Osteoblast (primary cell): ENCODE measurements around the gene CXCL10. TPM values are rescaled to one million over a fixed set of nuclear protein-coding genes. Genes with fewer than 3 reads are reported as not detected.

Source experiments
- DNase-seq: peaks from one replicate; pipeline ENCODE4 v3.0.0; 2011; ENCODE audit warnings: low spot score, mixed read lengths; ENCODE audit not compliant: insufficient read length; ENCODE audit errors: missing footprints
- H2AFZ ChIP-seq: 2 replicates; pipeline ENCODE4 v1.6.0; 2011; ENCODE audit warnings: mild to moderate bottlenecking, low read length
- H3K27ac ChIP-seq: 2 replicates; pipeline ENCODE4 v1.5.1; 2011; ENCODE audit warnings: mild to moderate bottlenecking, low read depth, low read length, moderate library complexity
- H3K27me3 ChIP-seq: 2 replicates; pipeline ENCODE4 v1.6.0; 2012; ENCODE audit warnings: mild to moderate bottlenecking, control low read depth, inconsistent platforms, low read length, moderate library complexity; ENCODE audit not compliant: insufficient read depth
- H3K36me3 ChIP-seq: 2 replicates; pipeline ENCODE4 v1.5.1; 2011; ENCODE audit warnings: mild to moderate bottlenecking, low read length, control low read depth, moderate library complexity; ENCODE audit not compliant: insufficient read depth
- H3K4me1 ChIP-seq: 2 replicates; pipeline ENCODE4 v1.5.1; 2011; ENCODE audit warnings: mild to moderate bottlenecking, low read length, control low read depth, moderate library complexity; ENCODE audit not compliant: insufficient read depth
- H3K4me2 ChIP-seq: 2 replicates; pipeline ENCODE4 v1.6.0; 2011; ENCODE audit warnings: mild to moderate bottlenecking, low read length; ENCODE audit not compliant: insufficient read depth
- H3K4me3 ChIP-seq: fragments of 200-600 bp; sonication (generic); 3 replicates; pipeline ENCODE4 v1.5.1; 2012; ENCODE audit warnings: mild to moderate bottlenecking, low read length, inconsistent platforms; ENCODE audit not compliant: insufficient read depth
- H3K79me2 ChIP-seq: 2 replicates; pipeline ENCODE4 v1.6.0; 2012; ENCODE audit warnings: mild to moderate bottlenecking, low read length, control low read depth, inconsistent platforms; ENCODE audit not compliant: insufficient read depth
- H3K9me3 ChIP-seq: 2 replicates; pipeline ENCODE4 v1.5.1; 2011; ENCODE audit warnings: low read depth, low read length, control low read depth
- H4K20me1 ChIP-seq: 2 replicates; pipeline ENCODE4 v1.6.0; 2012; ENCODE audit warnings: mild to moderate bottlenecking, low read length, control low read depth; ENCODE audit not compliant: insufficient read depth
- total RNA-seq: library from RNA; depleted of rRNA; stranded (reverse); fragments of >200 nt; gene quantifications from 2 replicates; pipeline ENCODE4 v1.2.3, GENCODE V29; 2012
- TF ChIP-seq, protein P1 (sequence below): IDR thresholded peaks from 2 replicates; pipeline ENCODE4 v1.5.1; 2011; ENCODE audit warnings: mild to moderate bottlenecking, low read depth, low read length, moderate library complexity; ENCODE audit errors: extremely low read depth

Gene CXCL10
- total RNA-seq, 1 donor: not detected

DNA sequence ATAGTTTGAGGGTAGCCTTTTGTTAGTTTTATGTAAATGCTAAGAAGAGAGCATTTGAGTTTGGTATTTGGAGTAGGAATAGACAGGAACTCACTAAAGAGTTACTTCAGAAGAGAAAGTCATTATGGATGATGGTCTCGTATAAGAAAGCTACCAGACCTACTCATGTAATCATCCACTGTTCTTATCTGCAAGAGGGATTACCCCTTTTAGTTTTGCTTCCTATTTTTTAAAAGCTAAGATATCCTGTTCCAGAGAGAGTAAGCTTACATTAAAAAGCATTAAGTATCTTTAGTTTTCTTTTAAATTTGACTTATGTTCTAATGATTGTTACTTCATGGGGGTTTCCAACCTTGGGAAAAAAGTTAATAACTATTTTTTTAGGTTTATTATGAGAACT lies 38.7 kb upstream of the CXCL10 start:
- no peak overlapping the region for H2AFZ ChIP-seq
- no peaks in the 10 kb centered on the region for H4K20me1 ChIP-seq

DNA sequence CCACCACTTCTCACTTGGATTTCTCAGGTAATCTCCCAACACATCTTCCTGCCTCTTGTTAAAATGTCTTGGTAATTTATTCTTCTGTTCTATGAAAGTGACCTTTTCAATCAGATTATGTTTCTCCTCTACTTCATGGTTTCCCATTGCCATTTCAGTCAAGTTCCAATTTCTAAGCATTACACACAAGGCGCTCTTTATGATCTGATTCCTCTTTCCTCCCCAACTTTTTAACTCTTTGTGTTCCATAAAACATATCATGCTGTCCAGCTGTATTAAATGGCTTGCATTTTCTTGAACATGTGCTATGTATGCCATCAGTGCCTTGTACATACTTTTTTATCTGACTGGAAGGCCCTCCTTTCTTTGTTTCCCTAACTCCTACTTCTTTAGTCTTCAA lies 38.1 kb upstream of the CXCL10 start:
- H3K9me3 ChIP-seq: no peaks in the 10 kb centered on the region
- TF ChIP-seq, protein P1, sequence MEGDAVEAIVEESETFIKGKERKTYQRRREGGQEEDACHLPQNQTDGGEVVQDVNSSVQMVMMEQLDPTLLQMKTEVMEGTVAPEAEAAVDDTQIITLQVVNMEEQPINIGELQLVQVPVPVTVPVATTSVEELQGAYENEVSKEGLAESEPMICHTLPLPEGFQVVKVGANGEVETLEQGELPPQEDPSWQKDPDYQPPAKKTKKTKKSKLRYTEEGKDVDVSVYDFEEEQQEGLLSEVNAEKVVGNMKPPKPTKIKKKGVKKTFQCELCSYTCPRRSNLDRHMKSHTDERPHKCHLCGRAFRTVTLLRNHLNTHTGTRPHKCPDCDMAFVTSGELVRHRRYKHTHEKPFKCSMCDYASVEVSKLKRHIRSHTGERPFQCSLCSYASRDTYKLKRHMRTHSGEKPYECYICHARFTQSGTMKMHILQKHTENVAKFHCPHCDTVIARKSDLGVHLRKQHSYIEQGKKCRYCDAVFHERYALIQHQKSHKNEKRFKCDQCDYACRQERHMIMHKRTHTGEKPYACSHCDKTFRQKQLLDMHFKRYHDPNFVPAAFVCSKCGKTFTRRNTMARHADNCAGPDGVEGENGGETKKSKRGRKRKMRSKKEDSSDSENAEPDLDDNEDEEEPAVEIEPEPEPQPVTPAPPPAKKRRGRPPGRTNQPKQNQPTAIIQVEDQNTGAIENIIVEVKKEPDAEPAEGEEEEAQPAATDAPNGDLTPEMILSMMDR: no peak
- no peaks in the 10 kb centered on the region for H4K20me1 ChIP-seq
- no peaks in the 10 kb centered on the region for H3K4me1 ChIP-seq
- no peaks in the 10 kb centered on the region for H3K79me2 ChIP-seq
- H3K27me3 ChIP-seq: peaks cover 33% of the 10 kb centered on the region
- H3K27ac ChIP-seq: no peak overlapping the region
- DNase-seq: no peak
- H3K4me2 ChIP-seq: no peak overlapping the region
- no peak overlapping the region for H3K4me3 ChIP-seq
- H2AFZ ChIP-seq: no peak overlapping the region
- no peaks in the 10 kb centered on the region for H3K36me3 ChIP-seq

More for the DNA sequence above, 38.7 kb upstream of the CXCL10 start:
- no peak for DNase-seq
- Histone ChIP-seq H3K79me2 (no peaks in the 10 kb centered on the region), H3K27ac (no peak overlapping the region), H3K4me1 (no peaks in the 10 kb centered on the region), H3K36me3 (no peaks in the 10 kb centered on the region), H3K9me3 (no peaks in the 10 kb centered on the region), H3K27me3 (peaks cover 28% of the 10 kb centered on the region), H3K4me2 (no peak overlapping the region), H3K4me3 (no peak overlapping the region)
- TF ChIP-seq, protein P1: no peak

DNA sequence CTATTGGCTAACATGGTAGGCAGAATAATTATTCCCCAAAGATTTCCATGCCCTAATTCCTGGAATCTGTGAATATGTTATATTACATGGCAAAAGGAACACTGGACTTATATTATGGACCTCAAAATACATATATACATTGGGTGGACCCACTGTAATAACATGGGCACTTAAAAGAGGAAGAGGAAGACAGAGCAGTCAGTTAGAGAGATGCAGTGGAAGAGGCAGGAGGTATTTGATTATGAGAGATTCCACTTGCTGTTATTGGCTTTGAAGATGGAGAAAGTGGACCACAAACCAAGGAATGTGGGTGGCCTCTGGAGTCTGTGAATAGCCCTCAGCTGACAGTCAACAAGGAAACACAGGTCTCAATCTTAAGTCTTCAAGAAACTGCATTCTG lies 37.2 kb upstream of the CXCL10 start:
- Histone ChIP-seq H2AFZ (no peak overlapping the region), H4K20me1 (no peaks in the 10 kb centered on the region), H3K9me3 (no peaks in the 10 kb centered on the region), H3K4me2 (no peak overlapping the region), H3K27me3 (peaks cover 42% of the 10 kb centered on the region), H3K36me3 (no peaks in the 10 kb centered on the region), H3K4me1 (no peaks in the 10 kb centered on the region), H3K27ac (no peak overlapping the region), H3K79me2 (no peaks in the 10 kb centered on the region), H3K4me3 (no peak overlapping the region)
- TF ChIP-seq, protein P1: no peak
- DNase-seq: no peak

DNA sequence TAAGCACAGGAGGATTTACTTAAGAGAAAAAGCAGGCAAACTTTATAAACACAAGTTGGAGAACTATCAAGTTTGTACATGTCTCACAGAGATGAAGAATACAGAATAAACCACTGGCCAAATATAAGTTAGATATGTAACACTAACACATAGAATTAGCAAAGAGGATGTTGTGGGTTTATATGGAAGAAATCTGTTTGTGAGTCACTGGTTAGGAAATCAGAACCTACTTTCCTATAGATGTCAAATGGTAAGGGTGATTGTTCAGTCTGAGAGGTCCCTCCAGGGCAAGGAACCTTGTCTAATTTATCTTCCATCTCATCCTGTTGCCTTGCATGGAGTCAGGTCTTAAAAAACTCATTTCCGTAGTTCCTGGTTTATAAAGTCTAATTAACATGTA lies 36.5 kb upstream of the CXCL10 start:
- H3K79me2 ChIP-seq: no peaks in the 10 kb centered on the region
- H2AFZ ChIP-seq: no peak overlapping the region
- H3K27me3 ChIP-seq: peaks cover 50% of the 10 kb centered on the region
- no peaks in the 10 kb centered on the region for H3K4me1 ChIP-seq
- no peaks in the 10 kb centered on the region for H4K20me1 ChIP-seq
- H3K4me2 ChIP-seq: no peak overlapping the region
- TF ChIP-seq, protein P1: no peak
- H3K4me3 ChIP-seq: no peak overlapping the region
- no peak for DNase-seq
- H3K36me3 ChIP-seq: no peaks in the 10 kb centered on the region
- H3K9me3 ChIP-seq: no peaks in the 10 kb centered on the region
- no peak overlapping the region for H3K27ac ChIP-seq
